ENCODE measurements around the gene ENTPD7.
"Not testable (repeated sequence)": the region's sequence is repeated elsewhere in the genome, so short reads cannot be mapped to it uniquely, and the experiment has no call there.

The ENTPD7 gene

GRCh38 chr10:99695761-99696160, 36.5 kb downstream of the ENTPD7 start:
- DNase-seq: no peak

- DNase-seq: no peak
Measured at GRCh38 chr10:99698504-99699080, 39.3 kb downstream of the ENTPD7 start.

- no peak for DNase-seq
Measured at GRCh38 chr10:99700649-99701048, 41.3 kb downstream of the ENTPD7 start.

- no peak for DNase-seq
Measured at GRCh38 chr10:99708428-99709012, 49.2 kb downstream of the ENTPD7 start.

- no peak for DNase-seq
Measured at GRCh38 chr10:99709480-99710229, 50.3 kb downstream of the ENTPD7 start.

GRCh38 chr10:99711129-99711719, 51.9 kb downstream of the ENTPD7 start:
- DNase-seq: peak; percentile 56

GRCh38 chr10:99714446-99714845, 55.1 kb downstream of the ENTPD7 start:
- no peak for DNase-seq

GRCh38 chr10:99720387-99720786, 61.1 kb downstream of the ENTPD7 start:
- DNase-seq: no peak

GRCh38 chr10:99730026-99730425, 70.7 kb downstream of the ENTPD7 start:
- DNase-seq: no peak

GRCh38 chr10:99731306-99732032, 72.2 kb downstream of the ENTPD7 start:
- DNase-seq: no peak

GRCh38 chr10:99732033-99732842, 72.9 kb downstream of the ENTPD7 start, which contains the start of the genes COX15 and CUTC:
Gene COX15, minus strand, starts transcription at chr10:99732127. Its CDS starts 78 bp downstream, at chr10:99732049.
Gene CUTC, plus strand, starts transcription at chr10:99732234. Its CDS starts 115 bp downstream, at chr10:99732349.
- peak; percentile 96 for DNase-seq

- DNase-seq: no peak
Measured at GRCh38 chr10:99733366-99733765, 74.1 kb downstream of the ENTPD7 start.

- DNase-seq: not testable (repeated sequence)
Measured at GRCh38 chr10:99734111-99734510, 74.8 kb downstream of the ENTPD7 start.

- no peak for DNase-seq
Measured at GRCh38 chr10:99740260-99740659, 81.0 kb downstream of the ENTPD7 start.

GRCh38 chr10:99740933-99741559, 81.7 kb downstream of the ENTPD7 start:
- no peak for DNase-seq

GRCh38 chr10:99742254-99742653, 82.9 kb downstream of the ENTPD7 start:
- DNase-seq: no peak

GRCh38 chr10:99742701-99743100, 83.4 kb downstream of the ENTPD7 start:
- no peak for DNase-seq

GRCh38 chr10:99743841-99744240, 84.5 kb downstream of the ENTPD7 start:
- DNase-seq: no peak

- not testable (repeated sequence) for DNase-seq
Measured at GRCh38 chr10:99746166-99746565, 86.9 kb downstream of the ENTPD7 start.

GRCh38 chr10:99748823-99749451, 89.6 kb downstream of the ENTPD7 start:
- DNase-seq: no peak

GRCh38 chr10:99750641-99751040, 91.3 kb downstream of the ENTPD7 start:
- DNase-seq: no peak

Data from CD4-positive, alpha-beta T cell treated with Interleukin-17A for 1 hour (primary cell).